Sigmoid colon (tissue), 7 donors: Measurements from ENCODE around the gene PRRT1B. TPM values are rescaled to one million over a fixed set of nuclear protein-coding genes. Genes with fewer than 3 reads are reported as not detected.
"Not testable (repeated sequence)": the region's sequence is repeated elsewhere in the genome, so short reads cannot be mapped to it uniquely, and the experiment has no call there.

ENCODE experiments used
- DNase-seq: peaks from one replicate; pipeline ENCODE4 v3.0.0-alpha.2; 2019
- H3K27ac ChIP-seq, 4 donors: fragments of 200-600 bp; sonication (generic); one replicate each; pipeline ENCODE4 v1.5.1; 2016 to 2019; ENCODE audit warnings: mild to moderate bottlenecking in 1 of 4
- H3K27me3 ChIP-seq, 3 donors: fragments of 200-600 bp; sonication (generic); one replicate each; pipeline ENCODE4 v1.5.1; 2019; ENCODE audit warnings: mild to moderate bottlenecking in 1 of 3
- H3K36me3 ChIP-seq, 4 donors: fragments of 200-600 bp; sonication (generic); one replicate each; pipeline ENCODE4 v1.5.1; 2016 to 2019
- H3K4me1 ChIP-seq, 4 donors: fragments of 200-600 bp; sonication (generic); one replicate each; pipeline ENCODE4 v1.5.1; 2017 to 2019
- H3K4me3 ChIP-seq, 4 donors: fragments of 200-600 bp; sonication (generic); one replicate each; pipeline ENCODE4 v1.5.1; 2017 to 2019; ENCODE audit warnings: mild to moderate bottlenecking in 2 of 4, moderate library complexity in 1 of 4
- H3K9me3 ChIP-seq, 4 donors: fragments of 200-600 bp in 3 of 4; sonication (generic) in 3 of 4; one replicate each; pipeline versions ENCODE4 v1.5.1 to v1.6.1; 2013 to 2019
- EP300 ChIP-seq, 4 donors: sonication (generic); formaldehyde crosslinking; IDR thresholded peaks; one replicate each; pipeline ENCODE4 v1.6.1; 2017; ENCODE audit warnings: antibody characterized with exemption in 4 of 4
- POLR2A ChIP-seq, 2 donors: fragments of 450-650 bp; IDR thresholded peaks; one replicate each; pipeline ENCODE4 v1.6.1; 2016; ENCODE audit warnings: antibody characterized with exemption in 2 of 2, mild to moderate bottlenecking in 2 of 2, moderate library complexity in 2 of 2
- POLR2AphosphoS5 ChIP-seq, 4 donors: sonication (generic); formaldehyde crosslinking; IDR thresholded peaks; one replicate each; pipeline ENCODE4 v1.6.1; 2017; ENCODE audit warnings: antibody characterized with exemption in 4 of 4
- WGBS, 2 donors: extraction: QIAGEN DNeasy Blood & Tissue Kit; methylation state at CpG; one replicate each; pipeline ENCODE4 v1.1.7; 2013; 5-methylcytosine and 5-hydroxymethylcytosine counted together
- intact Hi-C: fragments of 100-400 bp; cut with DNase I; formaldehyde crosslinking; loops from one replicate; pipeline ENCODE4 v1.15.1; 2023
- polyA plus RNA-seq, 3 donors: library from polyadenylated mRNA; stranded (reverse); fragments of 200-250 nt; gene quantifications; one replicate each; pipeline ENCODE4 v1.2.3, GENCODE V29; 2013
- total RNA-seq, 4 donors: library from RNA; depleted of rRNA; stranded (reverse); fragments of >200 nt; gene quantifications; one replicate each; pipeline ENCODE4 v1.1.0, GENCODE V29; 2016
- TF ChIP-seq, protein P1 (sequence below), 4 experiments: fragments of 450-650 bp in 3 of 4; fragments of 200-600 bp in 1 of 4; IDR thresholded peaks; one replicate each; pipeline ENCODE4 v1.5.1; 2016 to 2019; ENCODE audit warnings: antibody characterized with exemption in 4 of 4, mild to moderate bottlenecking in 3 of 4, moderate library complexity in 2 of 4
- donor health status: healthy with polysubstance abuse.
- donor health status: Bipolar disorder and iron deficiency.
- donor health status: healthy.

PRRT1B gene
- total and polyA plus RNA-seq, 7 donors, result 0.45 to 3.6 (median 1.4) TPM; not detected in 4

- Histone ChIP-seq H3K9me3 (no peaks in the 10 kb centered on the region), H3K27me3 (no peaks in the 10 kb centered on the region), H3K27ac (no peak overlapping the region), H3K4me1 (peaks cover 0 to 27% (median 24%) of the 10 kb centered on the region in 4 donors), H3K4me3 (no peak overlapping the region), H3K36me3 (peaks cover 0 to 30% (median 15%) of the 10 kb centered on the region in 4 donors)
- 85 to 92% methylated on average over 8 of the region's 8 CpGs for WGBS, 2 donors
- no peak for TF ChIP-seq EP300 (IDR thresholded peaks at IDR 0.05)
- intact Hi-C loops, result loop anchor here (10.0 kb wide), 1 partner anchor 240 kb away; the partner anchor contains the start of gene RAPGEF1
- DNase-seq, result no peak
These were observed 40.3 kb upstream of the PRRT1B start for GRCh38 chr9:131505012-131505411.

- intact Hi-C loops, result no loop called here
- 73 to 79% methylated on average over 7 of the region's 7 CpGs for WGBS, 2 donors
- Histone ChIP-seq H3K27ac (no peak overlapping the region), H3K27me3 (no peaks in the 10 kb centered on the region), H3K9me3 (no peaks in the 10 kb centered on the region), H3K4me3 (no peak overlapping the region), H3K4me1 (no peaks in the 10 kb centered on the region), H3K36me3 (peaks cover 25 to 88% (median 67%) of the 10 kb centered on the region in 4 donors)
- TF ChIP-seq, protein P1, sequence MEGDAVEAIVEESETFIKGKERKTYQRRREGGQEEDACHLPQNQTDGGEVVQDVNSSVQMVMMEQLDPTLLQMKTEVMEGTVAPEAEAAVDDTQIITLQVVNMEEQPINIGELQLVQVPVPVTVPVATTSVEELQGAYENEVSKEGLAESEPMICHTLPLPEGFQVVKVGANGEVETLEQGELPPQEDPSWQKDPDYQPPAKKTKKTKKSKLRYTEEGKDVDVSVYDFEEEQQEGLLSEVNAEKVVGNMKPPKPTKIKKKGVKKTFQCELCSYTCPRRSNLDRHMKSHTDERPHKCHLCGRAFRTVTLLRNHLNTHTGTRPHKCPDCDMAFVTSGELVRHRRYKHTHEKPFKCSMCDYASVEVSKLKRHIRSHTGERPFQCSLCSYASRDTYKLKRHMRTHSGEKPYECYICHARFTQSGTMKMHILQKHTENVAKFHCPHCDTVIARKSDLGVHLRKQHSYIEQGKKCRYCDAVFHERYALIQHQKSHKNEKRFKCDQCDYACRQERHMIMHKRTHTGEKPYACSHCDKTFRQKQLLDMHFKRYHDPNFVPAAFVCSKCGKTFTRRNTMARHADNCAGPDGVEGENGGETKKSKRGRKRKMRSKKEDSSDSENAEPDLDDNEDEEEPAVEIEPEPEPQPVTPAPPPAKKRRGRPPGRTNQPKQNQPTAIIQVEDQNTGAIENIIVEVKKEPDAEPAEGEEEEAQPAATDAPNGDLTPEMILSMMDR (IDR thresholded peaks at IDR 0.05), result no peak
- no peak for DNase-seq
These were observed 33.9 kb upstream of the PRRT1B start for GRCh38 chr9:131511416-131511815.

GRCh38 chr9:131511880-131512279 is 33.4 kb upstream of the PRRT1B start:
- H3K4me3 ChIP-seq, result no peak overlapping the region
- H3K36me3 ChIP-seq, result peaks cover 29 to 93% (median 68%) of the 10 kb centered on the region in 4 donors
- no peaks in the 10 kb centered on the region for H3K9me3 ChIP-seq
- intact Hi-C loops, result no loop called here
- no peaks in the 10 kb centered on the region for H3K27me3 ChIP-seq
- 96 to 98% methylated on average over 6 of the region's 6 CpGs for WGBS, 2 donors
- H3K4me1 ChIP-seq, result peaks cover 0 to 4% (median under 1%) of the 10 kb centered on the region in 4 donors
- no peak for DNase-seq
- TF ChIP-seq POLR2AphosphoS5 (IDR thresholded peaks at IDR 0.05) (no peak), POLR2A (IDR thresholded peaks at IDR 0.05) (no peak), EP300 (IDR thresholded peaks at IDR 0.05) (no peak)
- TF ChIP-seq, protein P1 (IDR thresholded peaks at IDR 0.05), result no peak
- H3K27ac ChIP-seq, result no peak overlapping the region

DNA sequence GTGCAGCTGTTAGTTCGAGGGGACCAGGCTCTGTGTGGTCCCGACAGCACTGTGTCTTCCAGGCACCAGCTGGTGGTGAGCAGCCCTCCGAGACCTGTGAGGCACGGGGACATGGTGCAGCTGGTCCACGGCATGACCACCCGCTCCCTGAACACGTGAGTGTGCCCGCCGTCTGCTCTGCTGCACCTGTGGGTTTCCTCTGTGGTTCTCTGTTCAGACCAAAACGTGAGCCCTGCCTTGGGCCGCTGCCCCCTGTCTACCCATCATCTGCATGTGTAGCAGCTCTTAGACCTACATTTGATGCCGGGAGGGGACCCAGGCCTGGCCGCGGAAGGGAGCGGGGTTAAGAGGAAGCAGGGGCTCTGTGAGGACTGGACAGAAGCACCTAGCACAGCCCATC is 32.1 kb upstream of the PRRT1B start:
- H3K27ac ChIP-seq, result no peak overlapping the region
- peaks cover 29 to 87% (median 66%) of the 10 kb centered on the region in 4 donors for H3K36me3 ChIP-seq
- peaks cover 0 to 17% (median 12%) of the 10 kb centered on the region in 4 donors for H3K4me1 ChIP-seq
- DNase-seq, result no peak
- H3K9me3 ChIP-seq, result no peaks in the 10 kb centered on the region
- TF ChIP-seq, protein P1 (IDR thresholded peaks at IDR 0.05), result no peak
- no peak for TF ChIP-seq POLR2AphosphoS5 (IDR thresholded peaks at IDR 0.05)
- TF ChIP-seq EP300 (IDR thresholded peaks at IDR 0.05), result no peak
- no peak for TF ChIP-seq POLR2A (IDR thresholded peaks at IDR 0.05)
- intact Hi-C loops, result no loop called here
- H3K4me3 ChIP-seq, result no peak overlapping the region
- no peaks in the 10 kb centered on the region for H3K27me3 ChIP-seq
- WGBS, 2 donors, result 79 to 95% methylated on average over 15 of the region's 15 CpGs

- H3K27me3 ChIP-seq, H3K27ac ChIP-seq, H3K9me3 ChIP-seq, intact Hi-C loops, H3K4me3 ChIP-seq, DNase-seq: not testable (repeated sequence)
- Histone ChIP-seq H3K36me3 (peaks cover 49 to 90% (median 74%) of the 10 kb centered on the region in 4 donors), H3K4me1 (peaks cover 0 to 28% (median 22%) of the 10 kb centered on the region in 4 donors)
- WGBS, 2 donors, result 73 to 84% methylated on average over 12 of the region's 12 CpGs
These were observed 29.7 kb upstream of the PRRT1B start for GRCh38 chr9:131515559-131516031.

- intact Hi-C loops, result no loop called here
- 85 to 86% methylated on average over 15 of the region's 15 CpGs for WGBS, 2 donors
- TF ChIP-seq POLR2AphosphoS5 (IDR thresholded peaks at IDR 0.05), result no peak
- no peak for TF ChIP-seq POLR2A (IDR thresholded peaks at IDR 0.05)
- TF ChIP-seq, protein P1 (IDR thresholded peaks at IDR 0.05), result no peak
- no peak for TF ChIP-seq EP300 (IDR thresholded peaks at IDR 0.05)
- no peaks in the 10 kb centered on the region for H3K27me3 ChIP-seq
- H3K27ac ChIP-seq, result no peak overlapping the region
- no peaks in the 10 kb centered on the region for H3K9me3 ChIP-seq
- peaks cover 0 to 28% (median 22%) of the 10 kb centered on the region in 4 donors for H3K4me1 ChIP-seq
- no peak for DNase-seq
- H3K4me3 ChIP-seq, result no peak overlapping the region
- peaks cover 51 to 90% (median 72%) of the 10 kb centered on the region in 4 donors for H3K36me3 ChIP-seq
These were observed 29.2 kb upstream of the PRRT1B start for GRCh38 chr9:131516100-131516499.
